Lower lobe of right lung (tissue), 2 donors: Measurements from ENCODE around the gene ZNF512. TPM values are rescaled to one million over a fixed set of nuclear protein-coding genes. Genes with fewer than 3 reads are reported as not detected.
A peak's percentile ranks its signal among the peaks of the same experiment; 100 is the strongest.

Experiments used
- ATAC-seq, 2 donors: fragments of 200-7000 bp; cut with Tn5 transposase; one replicate each; pipeline ENCODE4 v1.9.1; 2020 to 2022; ENCODE audit warnings: mild to moderate bottlenecking in 2 of 2, moderate library complexity in 2 of 2
- DNase-seq: peaks from one replicate; pipeline ENCODE4 v3.0.0-alpha.2; 2020
- H3K27ac ChIP-seq: fragments of 200-600 bp; one replicate; pipeline ENCODE4 v1.8.0; 2022
- H3K27me3 ChIP-seq: fragments of 200-600 bp; one replicate; pipeline ENCODE4 v1.8.0; 2022; ENCODE audit warnings: low read depth
- H3K36me3 ChIP-seq: fragments of 200-600 bp; one replicate; pipeline ENCODE4 v1.8.0; 2022; ENCODE audit warnings: mild to moderate bottlenecking
- H3K4me1 ChIP-seq: fragments of 200-600 bp; one replicate; pipeline ENCODE4 v1.8.0; 2022
- H3K4me3 ChIP-seq: fragments of 200-600 bp; one replicate; pipeline ENCODE4 v1.8.0; 2022; ENCODE audit warnings: mild to moderate bottlenecking
- H3K9me3 ChIP-seq: fragments of 200-600 bp; one replicate; pipeline ENCODE4 v1.8.0; 2022
- intact Hi-C: fragments of 100-400 bp; cut with DNase I; formaldehyde crosslinking; loops from one replicate; pipeline ENCODE4 v1.11.0; 2022
- total RNA-seq: library from RNA; stranded (reverse); fragmentation: NEBNext Ultra II Directional; extraction: Animal tissue kit (Norgen Biotek cat#: 25700); gene quantifications from one replicate; pipeline ENCODE4 v1.2.1, GENCODE V29; 2021
- TF ChIP-seq, protein P1 (sequence below): fragments of 200-600 bp; IDR thresholded peaks from one replicate; pipeline ENCODE4 v1.8.0; 2022; ENCODE audit warnings: antibody characterized with exemption, mild to moderate bottlenecking
- donor health status: DM: no; HTN: yes; CAD: no; lungs with severe emphysema.

ZNF512 gene
- total RNA-seq, 1 donor from 2014 or later: 29.5 TPM

DNA sequence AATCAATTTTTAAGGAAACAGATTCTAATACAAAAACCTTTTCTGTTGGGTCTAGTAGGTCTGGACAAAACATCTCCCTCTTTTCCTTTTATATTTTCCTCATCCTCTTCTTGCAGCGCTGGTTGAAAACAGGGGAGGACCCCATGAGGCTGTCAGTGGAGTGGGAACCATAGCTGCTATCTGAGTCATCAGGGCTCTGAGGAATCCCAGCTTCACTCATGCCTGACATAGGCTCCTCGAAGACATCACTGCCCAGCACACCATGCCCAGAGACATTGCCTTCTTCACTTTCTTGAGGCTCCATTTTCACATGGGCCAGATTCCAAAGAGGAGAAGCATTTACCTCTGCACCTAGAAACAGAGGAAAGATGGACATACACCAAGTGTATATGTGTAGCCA lies 70.6 kb downstream of the ZNF512 start:
- Histone ChIP-seq H3K27ac (no peak overlapping the region), H3K4me3 (no peak overlapping the region), H3K36me3 (peaks cover 100% of the 10 kb centered on the region), H3K27me3 (no peaks in the 10 kb centered on the region), H3K9me3 (no peaks in the 10 kb centered on the region), H3K4me1 (no peaks in the 10 kb centered on the region)
- TF ChIP-seq, protein P1, sequence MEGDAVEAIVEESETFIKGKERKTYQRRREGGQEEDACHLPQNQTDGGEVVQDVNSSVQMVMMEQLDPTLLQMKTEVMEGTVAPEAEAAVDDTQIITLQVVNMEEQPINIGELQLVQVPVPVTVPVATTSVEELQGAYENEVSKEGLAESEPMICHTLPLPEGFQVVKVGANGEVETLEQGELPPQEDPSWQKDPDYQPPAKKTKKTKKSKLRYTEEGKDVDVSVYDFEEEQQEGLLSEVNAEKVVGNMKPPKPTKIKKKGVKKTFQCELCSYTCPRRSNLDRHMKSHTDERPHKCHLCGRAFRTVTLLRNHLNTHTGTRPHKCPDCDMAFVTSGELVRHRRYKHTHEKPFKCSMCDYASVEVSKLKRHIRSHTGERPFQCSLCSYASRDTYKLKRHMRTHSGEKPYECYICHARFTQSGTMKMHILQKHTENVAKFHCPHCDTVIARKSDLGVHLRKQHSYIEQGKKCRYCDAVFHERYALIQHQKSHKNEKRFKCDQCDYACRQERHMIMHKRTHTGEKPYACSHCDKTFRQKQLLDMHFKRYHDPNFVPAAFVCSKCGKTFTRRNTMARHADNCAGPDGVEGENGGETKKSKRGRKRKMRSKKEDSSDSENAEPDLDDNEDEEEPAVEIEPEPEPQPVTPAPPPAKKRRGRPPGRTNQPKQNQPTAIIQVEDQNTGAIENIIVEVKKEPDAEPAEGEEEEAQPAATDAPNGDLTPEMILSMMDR: no peak
- no peak for ATAC-seq
- intact Hi-C loops: no loop called here
- no peak for DNase-seq

DNA sequence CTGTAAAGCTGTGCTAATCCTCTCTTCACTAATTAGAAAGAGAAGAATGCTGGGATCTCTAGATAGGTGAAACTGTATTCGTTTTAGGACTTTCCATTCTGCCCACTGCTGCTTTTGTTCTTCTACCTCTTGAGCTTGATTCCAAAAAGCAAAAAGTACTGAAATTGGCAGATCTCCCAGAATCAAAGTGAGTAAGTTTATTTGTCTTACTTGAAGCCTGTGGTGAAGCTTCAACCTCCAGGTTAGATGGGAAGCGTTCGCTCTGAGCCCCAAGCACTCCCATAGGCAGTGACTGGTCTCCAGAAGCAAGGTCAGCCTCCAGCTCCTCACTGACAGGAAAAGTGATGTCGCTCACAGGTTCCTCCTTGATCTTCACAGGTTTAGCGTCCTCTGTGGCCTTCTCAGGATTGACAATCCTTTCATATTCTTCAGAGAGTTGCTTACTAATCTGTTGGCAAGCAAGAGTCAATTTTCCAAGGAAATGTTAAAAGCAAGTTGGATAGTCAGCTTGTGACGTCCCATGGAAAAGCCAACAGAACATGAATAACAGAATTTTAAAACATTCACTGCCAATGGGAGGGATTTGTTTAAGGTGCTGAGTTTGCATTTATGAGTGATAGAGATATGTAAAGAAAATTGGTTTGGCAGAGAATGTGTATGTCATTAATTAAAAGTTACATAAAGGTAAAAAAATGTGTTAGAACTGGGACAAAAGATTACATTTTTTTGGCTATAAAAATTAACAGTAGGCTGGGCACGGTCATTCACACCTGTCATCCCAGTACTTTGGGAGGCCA lies 72.5 kb downstream of the ZNF512 start:
- no peak overlapping the region for H3K27ac ChIP-seq
- ATAC-seq (no peak), DNase-seq (no peak)
- no peaks in the 10 kb centered on the region for H3K4me1 ChIP-seq
- TF ChIP-seq, protein P1: no peak
- intact Hi-C loops: no loop called here
- no peaks in the 10 kb centered on the region for H3K9me3 ChIP-seq
- H3K4me3 ChIP-seq: no peak overlapping the region
- peaks cover 100% of the 10 kb centered on the region for H3K36me3 ChIP-seq
- H3K27me3 ChIP-seq: no peaks in the 10 kb centered on the region

DNA sequence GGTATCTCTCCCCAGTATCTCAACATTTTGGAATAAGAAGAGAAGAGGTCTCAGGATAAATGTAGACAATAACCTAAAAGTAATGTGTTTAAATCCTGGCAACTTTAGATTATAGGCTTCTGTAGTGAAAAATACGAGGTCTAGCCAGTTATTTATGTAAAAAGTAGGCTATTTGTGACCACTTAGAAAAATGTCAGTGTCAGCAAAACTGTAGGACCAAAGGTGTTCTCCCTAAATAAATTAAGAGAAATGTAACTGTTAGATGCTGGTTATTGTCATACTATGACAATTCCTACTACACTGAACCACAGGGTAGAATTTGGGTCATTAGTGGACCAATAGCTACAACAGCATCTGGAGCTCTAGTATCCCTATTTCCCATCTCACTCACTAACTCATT lies 78.5 kb downstream of the ZNF512 start:
- Histone ChIP-seq H3K36me3 (peaks cover 58% of the 10 kb centered on the region), H3K27ac (no peak overlapping the region), H3K9me3 (no peaks in the 10 kb centered on the region), H3K4me3 (no peak overlapping the region), H3K27me3 (no peaks in the 10 kb centered on the region), H3K4me1 (peaks cover 32% of the 10 kb centered on the region)
- DNase-seq (no peak), ATAC-seq (no peak)
- intact Hi-C loops: no loop called here
- TF ChIP-seq, protein P1: no peak

DNA sequence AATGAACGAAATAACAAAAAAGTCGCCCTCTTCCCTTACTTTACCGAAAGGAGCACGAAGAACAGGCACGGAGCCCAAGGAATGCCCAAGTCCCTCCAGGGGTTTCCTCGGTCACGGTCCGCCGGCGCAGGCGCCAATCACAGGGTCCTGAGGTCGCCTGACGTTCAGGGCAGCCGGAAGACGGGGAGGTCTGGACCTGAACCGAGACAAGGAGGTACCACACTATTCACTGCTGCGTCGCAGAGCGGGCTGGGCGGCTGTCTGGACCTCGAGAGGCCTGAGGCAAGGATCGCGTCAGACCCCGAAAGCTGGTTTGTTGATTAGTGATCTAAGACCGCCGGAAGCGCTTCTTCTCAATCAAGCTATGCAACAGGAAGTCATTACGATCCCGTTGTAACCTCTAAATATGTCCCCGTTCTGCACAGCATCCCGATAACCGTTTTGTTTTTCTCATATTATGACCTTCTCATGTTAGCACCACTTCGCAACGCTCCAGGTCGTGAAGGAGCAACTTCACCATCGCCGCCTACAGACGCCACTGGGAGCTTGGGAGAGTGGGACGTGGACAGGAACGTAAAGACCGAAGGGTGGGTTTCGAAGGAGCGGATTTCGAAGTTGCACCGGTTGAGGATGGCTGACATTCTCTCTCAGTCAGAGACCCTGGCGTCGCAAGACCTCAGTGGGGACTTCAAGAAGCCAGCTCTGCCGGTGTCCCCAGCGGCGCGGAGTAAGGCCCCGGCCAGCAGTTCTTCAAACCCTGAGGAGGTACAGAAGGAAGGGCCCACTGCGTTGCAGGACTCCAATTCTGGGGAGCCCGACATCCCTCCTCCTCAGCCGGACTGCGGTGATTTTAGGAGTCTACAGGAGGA lies 80.7 kb downstream of the ZNF512 start, which contains the start of the genes SLC4A1AP and SUPT7L:
SLC4A1AP (plus strand) TSS at position 605 of the 869 bp plus-strand sequence; CDS start at position 631, 26 bp downstream.
SUPT7L (minus strand) TSS at position 330 of the 869 bp plus-strand sequence. CDS start 1,422 bp downstream, outside the sequence.
- peaks cover 32% of the 10 kb centered on the region for H3K4me1 ChIP-seq
- H3K27ac ChIP-seq: peak within 1 kb of the TSS; percentile 92
- DNase-seq (peak; percentile 85), ATAC-seq (peak; percentile 91 to 93)
- intact Hi-C loops: no loop called here
- peaks cover 58% of the 10 kb centered on the region for H3K36me3 ChIP-seq
- no peaks in the 10 kb centered on the region for H3K27me3 ChIP-seq
- peak within 1 kb of the TSS; percentile 84 for H3K4me3 ChIP-seq
- TF ChIP-seq, protein P1: no peak
- H3K9me3 ChIP-seq: no peaks in the 10 kb centered on the region

DNA sequence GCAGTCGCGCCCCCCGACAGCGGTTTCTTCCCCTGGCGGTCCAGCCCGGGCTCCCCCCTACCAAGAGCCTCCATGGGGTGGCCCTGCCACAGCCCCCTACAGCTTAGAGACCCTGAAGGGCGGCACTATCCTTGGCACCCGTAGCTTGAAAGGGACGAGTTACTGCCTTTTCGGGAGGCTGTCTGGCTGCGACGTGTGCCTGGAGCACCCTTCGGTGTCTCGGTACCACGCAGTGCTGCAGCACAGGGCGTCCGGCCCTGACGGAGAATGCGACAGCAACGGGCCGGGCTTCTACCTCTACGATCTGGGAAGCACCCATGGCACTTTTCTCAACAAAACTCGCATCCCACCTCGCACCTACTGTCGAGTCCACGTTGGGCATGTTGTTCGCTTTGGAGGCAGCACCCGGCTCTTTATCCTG lies 81.3 kb downstream of the ZNF512 start:
- intact Hi-C loops: no loop called here
- Histone ChIP-seq H3K27ac (peak overlapping the region; percentile 92), H3K9me3 (no peaks in the 10 kb centered on the region), H3K36me3 (peaks cover 58% of the 10 kb centered on the region), H3K4me3 (peak overlapping the region; percentile 84), H3K27me3 (no peaks in the 10 kb centered on the region), H3K4me1 (peaks cover 32% of the 10 kb centered on the region)
- no peak for DNase-seq
- peak in 1 of 2 donors; percentile 23 for ATAC-seq
- TF ChIP-seq, protein P1: no peak
